Activated T-cell treated with anti-CD3 and anti-CD28 coated beads for 48 hours (primary cell): Measurements from ENCODE around the gene ABCA8.

Experiments used
- DNase-seq: peaks from one replicate; pipeline ENCODE4 v3.0.0-alpha.2; 2020; ENCODE audit warnings: low read depth

The ABCA8 gene

GRCh38 chr17:68867759-68868516 is 87.3 kb downstream of the ABCA8 start:
- no peak for DNase-seq

GRCh38 chr17:68865584-68865983 is 89.6 kb downstream of the ABCA8 start:
- no peak for DNase-seq

GRCh38 chr17:68863091-68863652 is 92.0 kb downstream of the ABCA8 start:
- DNase-seq, result no peak

- DNase-seq, result no peak
Measured at GRCh38 chr17:68861602-68862001, 93.6 kb downstream of the ABCA8 start.

- DNase-seq, result no peak
Measured at GRCh38 chr17:68860941-68861340, 94.3 kb downstream of the ABCA8 start.

GRCh38 chr17:68854452-68854851 is 100.7 kb downstream of the ABCA8 start:
- no peak for DNase-seq

- no peak for DNase-seq
Measured at GRCh38 chr17:68853439-68853838, 101.8 kb downstream of the ABCA8 start.

GRCh38 chr17:68853036-68853435 is 102.2 kb downstream of the ABCA8 start:
- no peak for DNase-seq

- no peak for DNase-seq
Measured at GRCh38 chr17:68851890-68852289, 103.3 kb downstream of the ABCA8 start.

GRCh38 chr17:68850749-68851510 is 104.3 kb downstream of the ABCA8 start:
- DNase-seq, result no peak

- no peak for DNase-seq
Measured at GRCh38 chr17:68849673-68850610, 105.2 kb downstream of the ABCA8 start.

GRCh38 chr17:68847711-68848110 is 107.5 kb downstream of the ABCA8 start:
- no peak for DNase-seq

GRCh38 chr17:68843522-68843921 is 111.7 kb downstream of the ABCA8 start:
- no peak for DNase-seq

GRCh38 chr17:68840073-68840472 is 115.1 kb downstream of the ABCA8 start:
- DNase-seq, result no peak

GRCh38 chr17:68835071-68835470 is 120.1 kb downstream of the ABCA8 start:
- no peak for DNase-seq

GRCh38 chr17:68834328-68834836 is 120.8 kb downstream of the ABCA8 start:
- no peak for DNase-seq

- no peak for DNase-seq
Measured at GRCh38 chr17:68832109-68832802, 122.9 kb downstream of the ABCA8 start.

- DNase-seq, result no peak
Measured at GRCh38 chr17:68831170-68831569, 124.0 kb downstream of the ABCA8 start.

- no peak for DNase-seq
Measured at GRCh38 chr17:68830313-68830712, 124.9 kb downstream of the ABCA8 start.

GRCh38 chr17:68829211-68829610 is 126.0 kb downstream of the ABCA8 start:
- DNase-seq, result no peak

GRCh38 chr17:68824707-68825106 is 130.5 kb downstream of the ABCA8 start:
- no peak for DNase-seq
